Endothelial cell of coronary artery (primary cell): ENCODE data around the gene SLC35B4. TPM values are rescaled to one million over a fixed set of nuclear protein-coding genes. Genes with fewer than 3 reads are reported as not detected.

Source experiments
- total RNA-seq: library from RNA; depleted of rRNA; stranded (reverse); fragments of >200 nt; gene quantifications from 2 replicates; pipeline ENCODE4 v1.2.3, GENCODE V29; 2014

SLC35B4 gene, protein sequence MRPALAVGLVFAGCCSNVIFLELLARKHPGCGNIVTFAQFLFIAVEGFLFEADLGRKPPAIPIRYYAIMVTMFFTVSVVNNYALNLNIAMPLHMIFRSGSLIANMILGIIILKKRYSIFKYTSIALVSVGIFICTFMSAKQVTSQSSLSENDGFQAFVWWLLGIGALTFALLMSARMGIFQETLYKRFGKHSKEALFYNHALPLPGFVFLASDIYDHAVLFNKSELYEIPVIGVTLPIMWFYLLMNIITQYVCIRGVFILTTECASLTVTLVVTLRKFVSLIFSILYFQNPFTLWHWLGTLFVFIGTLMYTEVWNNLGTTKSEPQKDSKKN
- 19.1 and 19.4 TPM in 2 replicates for total RNA-seq

DNA sequence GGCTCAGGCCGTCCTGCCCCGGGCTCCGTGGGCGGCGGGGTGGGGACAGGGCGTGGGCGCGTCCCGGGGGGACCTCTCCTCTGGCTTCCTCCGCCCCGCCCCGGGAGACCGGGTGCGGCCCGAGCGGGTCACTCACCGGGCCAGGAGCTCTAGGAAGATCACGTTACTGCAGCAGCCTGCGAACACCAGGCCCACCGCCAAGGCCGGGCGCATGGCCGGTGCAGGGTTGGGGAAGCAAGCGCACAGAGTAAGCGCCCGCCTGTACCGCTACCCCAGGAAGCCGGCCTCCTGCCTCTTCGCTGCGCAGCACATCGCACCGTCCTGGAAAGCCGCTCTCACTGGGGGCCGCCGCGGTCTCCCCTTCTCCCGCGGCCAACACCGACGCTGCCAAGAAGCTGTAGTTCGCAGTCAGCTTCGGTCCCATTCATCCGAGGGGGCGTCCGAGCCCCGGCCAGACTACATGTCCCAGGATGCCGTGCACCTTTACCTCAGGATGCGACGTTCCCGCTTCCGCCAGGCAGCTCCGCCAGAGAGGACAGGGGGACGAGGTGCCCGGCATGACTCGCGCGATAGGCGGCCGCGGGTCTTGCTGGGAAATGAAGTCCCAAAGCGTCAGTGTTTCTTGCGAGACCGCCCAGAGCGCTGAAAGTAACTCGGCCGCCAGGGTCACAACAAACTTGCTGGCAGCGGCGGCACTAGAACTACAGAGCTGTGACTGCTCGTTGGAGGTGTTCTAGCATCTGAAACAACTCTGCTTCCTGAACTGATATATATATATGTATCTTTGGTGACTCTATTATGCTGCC lies at the start of gene SLC35B4:
SLC35B4 (minus strand) TSS at position 392 of the 806 bp plus-strand sequence; CDS start at position 213, 179 bp downstream.

Other genes with a start within 250 kb of the SLC35B4 start
- gene LRGUK, start 189.6 kb downstream of the SLC35B4 start, total RNA-seq = under 0.01 and 0.18 TPM in 2 replicates
- gene AKR1B1, start 142.2 kb upstream of the SLC35B4 start, total RNA-seq = 93.4 and 141 TPM in 2 replicates
- 0.36 and 0.47 TPM in 2 replicates for gene AKR1B10, start 210.6 kb upstream of the SLC35B4 start, total RNA-seq
- not detected in 2 replicates for gene AKR1B15, start 232.2 kb upstream of the SLC35B4 start, total RNA-seq